SK-N-SH treated with all-trans-retinoic acid at 6 μM for 48 hours (cell line): ENCODE measurements around the gene AKAP9.
"Not testable (repeated sequence)": the region's sequence is repeated elsewhere in the genome, so short reads cannot be mapped to it uniquely, and the experiment has no call there.

ENCODE experiments used
- ATAC-seq: fragments of 200-7000 bp; cut with Tn5 transposase; 3 replicates; pipeline ENCODE4 v1.9.1; 2020; ENCODE audit warnings: mild to moderate bottlenecking, moderate library complexity
- ARNTL ChIP-seq: fragments of 450-650 bp; formaldehyde crosslinking; IDR thresholded peaks from 2 replicates; pipeline ENCODE4 v1.5.0; 2020; ENCODE audit warnings: low read depth, mild to moderate bottlenecking, moderate library complexity, borderline replicate concordance
- BACH2 ChIP-seq: fragments of 250-450 bp; sonication (Bioruptor Pico); IDR thresholded peaks from 2 replicates; pipeline ENCODE4 v1.9.0; 2021; ENCODE audit warnings: mild to moderate bottlenecking, borderline replicate concordance
- CSDC2 ChIP-seq: fragments of 250-450 bp; sonication (Bioruptor Pico); IDR thresholded peaks from 2 replicates; pipeline ENCODE4 v1.5.0; 2020; ENCODE audit warnings: mild to moderate bottlenecking, moderate library complexity
- ESRRG ChIP-seq: fragments of 250-450 bp; sonication (Bioruptor Pico); IDR thresholded peaks from 2 replicates; pipeline ENCODE4 v1.6.1; 2021; ENCODE audit warnings: mild to moderate bottlenecking
- GLIS3 ChIP-seq: fragments of 250-450 bp; sonication (Bioruptor Pico); IDR thresholded peaks from 2 replicates; pipeline ENCODE4 v1.5.0; 2020; ENCODE audit warnings: mild to moderate bottlenecking, moderate library complexity
- OSR1 ChIP-seq: fragments of 250-450 bp; sonication (Bioruptor Pico); IDR thresholded peaks from 2 replicates; pipeline ENCODE4 v1.8.0; 2022; ENCODE audit warnings: moderate library complexity, mild to moderate bottlenecking, inconsistent platforms
- PPARA ChIP-seq: fragments of 250-450 bp; sonication (Bioruptor Pico); IDR thresholded peaks from 2 replicates; pipeline ENCODE4 v1.5.0; 2020; ENCODE audit warnings: mild to moderate bottlenecking, borderline replicate concordance
- RARB ChIP-seq: fragments of 250-450 bp; sonication (Bioruptor Pico); IDR thresholded peaks from 2 replicates; pipeline ENCODE4 v1.8.0; 2021; ENCODE audit warnings: mild to moderate bottlenecking, moderate library complexity
- SNAI2 ChIP-seq: fragments of 250-450 bp; sonication (Bioruptor Pico); IDR thresholded peaks from 2 replicates; pipeline ENCODE4 v1.5.0; 2020; ENCODE audit warnings: mild to moderate bottlenecking, moderate library complexity
- TCF4 ChIP-seq: fragments of 250-450 bp; sonication (Bioruptor Pico); IDR thresholded peaks from 2 replicates; pipeline ENCODE4 v1.8.0; 2021; ENCODE audit warnings: mild to moderate bottlenecking, moderate library complexity, borderline replicate concordance
- ZC3H10 ChIP-seq: fragments of 250-450 bp; sonication (Bioruptor Pico); IDR thresholded peaks from 2 replicates; pipeline ENCODE4 v1.5.1; 2021; ENCODE audit warnings: mild to moderate bottlenecking, moderate library complexity
- ZFP3 ChIP-seq: fragments of 250-450 bp; sonication (Bioruptor Pico); IDR thresholded peaks from 2 replicates; pipeline ENCODE4 v1.5.0; 2020; ENCODE audit warnings: mild to moderate bottlenecking, moderate library complexity
- ZFP30 ChIP-seq: fragments of 450-650 bp; formaldehyde crosslinking; IDR thresholded peaks from 2 replicates; pipeline ENCODE4 v1.5.0; 2022; ENCODE audit warnings: mild to moderate bottlenecking, moderate library complexity
- ZNF70 ChIP-seq: fragments of 450-650 bp; formaldehyde crosslinking; IDR thresholded peaks from 2 replicates; pipeline ENCODE4 v1.5.0; 2020; ENCODE audit warnings: mild to moderate bottlenecking, moderate library complexity
- ZNF8 ChIP-seq: fragments of 450-650 bp; formaldehyde crosslinking; IDR thresholded peaks from 2 replicates; pipeline ENCODE4 v1.5.0; 2020; ENCODE audit warnings: mild to moderate bottlenecking, moderate library complexity
- TF ChIP-seq, protein P1 (sequence below): fragments of 250-450 bp; sonication (Bioruptor Pico); IDR thresholded peaks from 2 replicates; pipeline ENCODE4 v1.5.0; 2020; ENCODE audit warnings: mild to moderate bottlenecking, moderate library complexity
- TF ChIP-seq, protein P2 (sequence below): fragments of 250-450 bp; sonication (Bioruptor Pico); IDR thresholded peaks from 2 replicates; pipeline ENCODE4 v1.8.0; 2020; ENCODE audit warnings: mild to moderate bottlenecking, moderate library complexity, borderline replicate concordance
- TF ChIP-seq, protein P3 (sequence below): fragments of 250-450 bp; sonication (Bioruptor Pico); IDR thresholded peaks from 2 replicates; pipeline ENCODE4 v1.8.0; 2021; ENCODE audit warnings: low read depth, mild to moderate bottlenecking, moderate library complexity, borderline replicate concordance
- TF ChIP-seq, protein P4 (sequence below): fragments of 250-450 bp; sonication (Bioruptor Pico); IDR thresholded peaks from 2 replicates; pipeline ENCODE4 v1.5.1; 2020; ENCODE audit warnings: low read depth, mild to moderate bottlenecking, moderate library complexity
- TF ChIP-seq, protein P5 (sequence below): fragments of 250-450 bp; sonication (Bioruptor Pico); IDR thresholded peaks from 2 replicates; pipeline ENCODE4 v1.5.1; 2021; ENCODE audit warnings: mild to moderate bottlenecking, moderate library complexity

The AKAP9 gene

DNA sequence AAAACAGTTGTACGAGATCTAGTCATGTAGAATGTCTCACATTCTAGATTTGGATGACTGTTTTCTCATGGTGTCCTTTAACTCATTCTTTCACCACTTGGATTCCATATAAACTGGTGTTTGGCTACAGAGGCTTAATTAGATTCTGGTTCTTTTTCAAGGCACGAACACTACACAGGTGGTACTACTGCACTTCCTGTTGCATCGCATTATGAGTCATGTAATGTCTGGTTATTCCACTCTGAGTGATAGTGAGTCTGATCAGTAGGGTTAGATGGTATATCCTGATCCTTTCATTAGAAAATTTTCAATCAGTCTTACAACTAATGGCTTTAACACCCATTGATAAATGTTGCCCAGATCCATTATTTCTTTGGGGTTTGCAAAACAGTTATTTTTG, 11.2 kb upstream of the AKAP9 start:
- no peak for TF ChIP-seq ZFP3 (CRISPR knock-in tag)
- TF ChIP-seq CSDC2 (CRISPR knock-in tag): no peak
- TF ChIP-seq, protein P1, sequence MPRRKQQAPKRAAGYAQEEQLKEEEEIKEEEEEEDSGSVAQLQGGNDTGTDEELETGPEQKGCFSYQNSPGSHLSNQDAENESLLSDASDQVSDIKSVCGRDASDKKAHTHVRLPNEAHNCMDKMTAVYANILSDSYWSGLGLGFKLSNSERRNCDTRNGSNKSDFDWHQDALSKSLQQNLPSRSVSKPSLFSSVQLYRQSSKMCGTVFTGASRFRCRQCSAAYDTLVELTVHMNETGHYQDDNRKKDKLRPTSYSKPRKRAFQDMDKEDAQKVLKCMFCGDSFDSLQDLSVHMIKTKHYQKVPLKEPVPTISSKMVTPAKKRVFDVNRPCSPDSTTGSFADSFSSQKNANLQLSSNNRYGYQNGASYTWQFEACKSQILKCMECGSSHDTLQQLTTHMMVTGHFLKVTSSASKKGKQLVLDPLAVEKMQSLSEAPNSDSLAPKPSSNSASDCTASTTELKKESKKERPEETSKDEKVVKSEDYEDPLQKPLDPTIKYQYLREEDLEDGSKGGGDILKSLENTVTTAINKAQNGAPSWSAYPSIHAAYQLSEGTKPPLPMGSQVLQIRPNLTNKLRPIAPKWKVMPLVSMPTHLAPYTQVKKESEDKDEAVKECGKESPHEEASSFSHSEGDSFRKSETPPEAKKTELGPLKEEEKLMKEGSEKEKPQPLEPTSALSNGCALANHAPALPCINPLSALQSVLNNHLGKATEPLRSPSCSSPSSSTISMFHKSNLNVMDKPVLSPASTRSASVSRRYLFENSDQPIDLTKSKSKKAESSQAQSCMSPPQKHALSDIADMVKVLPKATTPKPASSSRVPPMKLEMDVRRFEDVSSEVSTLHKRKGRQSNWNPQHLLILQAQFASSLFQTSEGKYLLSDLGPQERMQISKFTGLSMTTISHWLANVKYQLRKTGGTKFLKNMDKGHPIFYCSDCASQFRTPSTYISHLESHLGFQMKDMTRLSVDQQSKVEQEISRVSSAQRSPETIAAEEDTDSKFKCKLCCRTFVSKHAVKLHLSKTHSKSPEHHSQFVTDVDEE (CRISPR knock-in tag): no peak
- 0 out of 3 replicates have a peak, but pooled peaks have one; percentile 33 for ATAC-seq

DNA sequence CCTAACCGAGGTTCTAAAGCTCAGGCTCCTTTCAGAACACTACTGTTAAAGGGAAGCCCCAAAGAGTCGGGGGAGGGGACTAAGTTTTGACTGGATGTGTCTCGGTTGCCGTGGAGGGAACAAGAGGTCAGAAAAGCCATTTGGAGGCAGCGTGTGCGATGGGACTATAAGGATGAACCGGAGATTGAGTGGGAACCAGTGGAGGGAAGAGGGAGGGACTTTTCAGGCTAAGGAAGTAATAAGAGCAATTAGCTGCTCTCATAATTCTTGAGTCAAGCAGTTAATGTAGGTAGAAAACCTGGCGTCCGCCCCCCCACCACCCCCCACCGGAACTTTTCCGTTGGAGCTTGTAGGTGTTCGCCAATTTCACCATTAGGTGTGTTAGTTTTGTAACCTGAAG, 491 bp upstream of the AKAP9 start:
- TF ChIP-seq, protein P2, sequence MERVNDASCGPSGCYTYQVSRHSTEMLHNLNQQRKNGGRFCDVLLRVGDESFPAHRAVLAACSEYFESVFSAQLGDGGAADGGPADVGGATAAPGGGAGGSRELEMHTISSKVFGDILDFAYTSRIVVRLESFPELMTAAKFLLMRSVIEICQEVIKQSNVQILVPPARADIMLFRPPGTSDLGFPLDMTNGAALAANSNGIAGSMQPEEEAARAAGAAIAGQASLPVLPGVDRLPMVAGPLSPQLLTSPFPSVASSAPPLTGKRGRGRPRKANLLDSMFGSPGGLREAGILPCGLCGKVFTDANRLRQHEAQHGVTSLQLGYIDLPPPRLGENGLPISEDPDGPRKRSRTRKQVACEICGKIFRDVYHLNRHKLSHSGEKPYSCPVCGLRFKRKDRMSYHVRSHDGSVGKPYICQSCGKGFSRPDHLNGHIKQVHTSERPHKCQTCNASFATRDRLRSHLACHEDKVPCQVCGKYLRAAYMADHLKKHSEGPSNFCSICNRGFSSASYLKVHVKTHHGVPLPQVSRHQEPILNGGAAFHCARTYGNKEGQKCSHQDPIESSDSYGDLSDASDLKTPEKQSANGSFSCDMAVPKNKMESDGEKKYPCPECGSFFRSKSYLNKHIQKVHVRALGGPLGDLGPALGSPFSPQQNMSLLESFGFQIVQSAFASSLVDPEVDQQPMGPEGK (CRISPR knock-in tag): peak; percentile 35; the same call in 1 of the 2 replicates
- no peak for TF ChIP-seq PPARA (CRISPR knock-in tag)
- TF ChIP-seq ZC3H10: no peak
- TF ChIP-seq BACH2 (CRISPR knock-in tag): no peak
- TF ChIP-seq, all 23 proteins: peak for 1
- peak; percentile 53 for ATAC-seq

DNA sequence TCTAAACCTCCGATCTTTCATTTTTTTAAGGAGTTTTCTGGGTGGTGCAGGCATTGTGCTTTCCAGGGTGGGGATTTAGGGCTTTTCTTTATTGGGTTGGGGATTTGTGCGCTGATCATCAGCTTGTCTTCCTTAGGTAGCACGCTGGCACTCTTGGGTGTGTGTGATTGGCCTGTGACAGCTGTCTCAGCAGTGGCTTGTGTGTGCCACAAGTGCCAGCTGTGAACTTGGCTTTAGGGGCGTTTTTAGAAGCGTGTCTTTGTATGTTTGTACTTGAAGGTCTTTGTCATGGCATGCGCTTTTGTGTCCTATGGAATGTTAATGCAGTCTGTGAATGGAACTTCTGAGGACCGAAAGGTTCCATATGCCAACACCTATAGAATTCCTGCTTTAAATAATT, 788 bp downstream of the AKAP9 start:
- no peak for TF ChIP-seq ZC3H10
- TF ChIP-seq SNAI2: no peak
- TF ChIP-seq, protein P3, sequence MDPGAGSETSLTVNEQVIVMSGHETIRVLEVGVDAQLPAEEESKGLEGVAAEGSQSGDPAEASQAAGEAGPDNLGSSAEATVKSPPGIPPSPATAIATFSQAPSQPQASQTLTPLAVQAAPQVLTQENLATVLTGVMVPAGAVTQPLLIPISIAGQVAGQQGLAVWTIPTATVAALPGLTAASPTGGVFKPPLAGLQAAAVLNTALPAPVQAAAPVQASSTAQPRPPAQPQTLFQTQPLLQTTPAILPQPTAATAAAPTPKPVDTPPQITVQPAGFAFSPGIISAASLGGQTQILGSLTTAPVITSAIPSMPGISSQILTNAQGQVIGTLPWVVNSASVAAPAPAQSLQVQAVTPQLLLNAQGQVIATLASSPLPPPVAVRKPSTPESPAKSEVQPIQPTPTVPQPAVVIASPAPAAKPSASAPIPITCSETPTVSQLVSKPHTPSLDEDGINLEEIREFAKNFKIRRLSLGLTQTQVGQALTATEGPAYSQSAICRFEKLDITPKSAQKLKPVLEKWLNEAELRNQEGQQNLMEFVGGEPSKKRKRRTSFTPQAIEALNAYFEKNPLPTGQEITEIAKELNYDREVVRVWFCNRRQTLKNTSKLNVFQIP: no peak
- no peak for TF ChIP-seq ZFP30 (CRISPR knock-in tag)
- TF ChIP-seq ZNF70 (CRISPR knock-in tag): no peak
- ATAC-seq: peak; percentile 20

DNA sequence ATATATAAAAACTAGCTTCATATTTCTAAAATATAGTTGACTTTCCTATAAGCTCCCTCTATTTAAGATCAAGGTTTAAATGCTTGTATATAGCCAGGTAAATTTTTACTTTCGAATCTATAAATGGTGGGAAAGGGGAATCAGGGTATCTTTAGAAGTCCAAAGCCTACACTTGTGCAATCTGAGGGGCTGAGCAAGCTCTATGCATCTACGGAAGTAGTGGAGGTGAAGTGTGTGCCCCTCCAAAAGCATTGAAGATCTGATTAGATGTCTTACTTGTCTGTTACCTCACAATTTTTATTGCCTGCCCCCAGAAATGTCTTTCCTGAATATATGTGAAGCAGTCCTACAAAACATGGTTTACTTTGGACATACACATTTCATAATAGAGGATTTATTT, 1.6 kb downstream of the AKAP9 start:
- ATAC-seq: no peak
- TF ChIP-seq ZFP3 (CRISPR knock-in tag) (no peak), RARB (CRISPR knock-in tag) (no peak), CSDC2 (CRISPR knock-in tag) (no peak), ZNF8 (CRISPR knock-in tag) (no peak), ZNF70 (CRISPR knock-in tag) (no peak), ZC3H10 (no peak), ESRRG (CRISPR knock-in tag) (no peak), TCF4 (no peak), OSR1 (CRISPR knock-in tag) (no peak), GLIS3 (CRISPR knock-in tag) (no peak), ARNTL (no peak)
- TF ChIP-seq, protein P2 (CRISPR knock-in tag): no peak
- TF ChIP-seq, protein P1 (CRISPR knock-in tag): no peak
- TF ChIP-seq, protein P4, sequence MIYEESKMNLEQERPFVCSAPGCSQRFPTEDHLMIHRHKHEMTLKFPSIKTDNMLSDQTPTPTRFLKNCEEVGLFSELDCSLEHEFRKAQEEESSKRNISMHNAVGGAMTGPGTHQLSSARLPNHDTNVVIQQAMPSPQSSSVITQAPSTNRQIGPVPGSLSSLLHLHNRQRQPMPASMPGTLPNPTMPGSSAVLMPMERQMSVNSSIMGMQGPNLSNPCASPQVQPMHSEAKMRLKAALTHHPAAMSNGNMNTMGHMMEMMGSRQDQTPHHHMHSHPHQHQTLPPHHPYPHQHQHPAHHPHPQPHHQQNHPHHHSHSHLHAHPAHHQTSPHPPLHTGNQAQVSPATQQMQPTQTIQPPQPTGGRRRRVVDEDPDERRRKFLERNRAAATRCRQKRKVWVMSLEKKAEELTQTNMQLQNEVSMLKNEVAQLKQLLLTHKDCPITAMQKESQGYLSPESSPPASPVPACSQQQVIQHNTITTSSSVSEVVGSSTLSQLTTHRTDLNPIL (CRISPR knock-in tag): no peak
- TF ChIP-seq, protein P5, sequence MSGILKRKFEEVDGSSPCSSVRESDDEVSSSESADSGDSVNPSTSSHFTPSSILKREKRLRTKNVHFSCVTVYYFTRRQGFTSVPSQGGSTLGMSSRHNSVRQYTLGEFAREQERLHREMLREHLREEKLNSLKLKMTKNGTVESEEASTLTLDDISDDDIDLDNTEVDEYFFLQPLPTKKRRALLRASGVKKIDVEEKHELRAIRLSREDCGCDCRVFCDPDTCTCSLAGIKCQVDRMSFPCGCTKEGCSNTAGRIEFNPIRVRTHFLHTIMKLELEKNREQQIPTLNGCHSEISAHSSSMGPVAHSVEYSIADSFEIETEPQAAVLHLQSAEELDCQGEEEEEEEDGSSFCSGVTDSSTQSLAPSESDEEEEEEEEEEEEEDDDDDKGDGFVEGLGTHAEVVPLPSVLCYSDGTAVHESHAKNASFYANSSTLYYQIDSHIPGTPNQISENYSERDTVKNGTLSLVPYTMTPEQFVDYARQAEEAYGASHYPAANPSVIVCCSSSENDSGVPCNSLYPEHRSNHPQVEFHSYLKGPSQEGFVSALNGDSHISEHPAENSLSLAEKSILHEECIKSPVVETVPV: no peak
- TF ChIP-seq, all 23 proteins: peak for 0

DNA sequence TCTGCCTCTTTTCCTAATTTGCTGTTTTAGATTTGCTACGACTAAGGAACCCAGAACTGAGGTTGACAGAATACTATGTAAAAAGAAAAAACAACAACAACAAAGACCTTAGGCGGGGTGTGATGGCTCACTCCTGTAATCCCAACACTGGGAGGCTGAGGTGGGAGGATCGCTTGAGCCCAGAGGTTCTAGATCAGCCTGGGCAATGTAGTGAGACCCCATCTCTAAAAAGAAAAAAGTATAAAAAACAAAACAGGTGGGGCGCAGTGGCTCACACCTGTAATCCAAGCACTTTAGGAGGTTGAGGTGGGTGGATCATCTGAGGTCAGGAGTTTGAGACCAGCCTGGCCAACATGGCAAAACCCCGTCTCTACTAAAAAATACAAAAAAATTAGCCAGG, 4.3 kb downstream of the AKAP9 start:
- not testable (repeated sequence) for ATAC-seq
